AG09309 (cell line): ENCODE data around the gene RABGAP1.

Source experiments
- DNase-seq: peaks from one replicate; pipeline ENCODE4 v3.0.0-alpha.2; 2010; ENCODE audit warnings: low read depth
- H3K4me3 ChIP-seq: 2 replicates; pipeline ENCODE4 v1.5.1; 2011; ENCODE audit warnings: mild to moderate bottlenecking, low read depth, low read length, moderate library complexity; ENCODE audit not compliant: control insufficient read depth
- TF ChIP-seq, protein P1 (sequence below): IDR thresholded peaks from 2 replicates; pipeline ENCODE4 v1.5.1; 2011; ENCODE audit warnings: mild to moderate bottlenecking, low read depth, low read length, inconsistent platforms; ENCODE audit not compliant: insufficient read depth, control insufficient read depth; ENCODE audit errors: missing control alignments

RABGAP1 gene

GRCh38 chr9:123070198-123070597 is 129.4 kb downstream of the RABGAP1 start:
- TF ChIP-seq, protein P1, sequence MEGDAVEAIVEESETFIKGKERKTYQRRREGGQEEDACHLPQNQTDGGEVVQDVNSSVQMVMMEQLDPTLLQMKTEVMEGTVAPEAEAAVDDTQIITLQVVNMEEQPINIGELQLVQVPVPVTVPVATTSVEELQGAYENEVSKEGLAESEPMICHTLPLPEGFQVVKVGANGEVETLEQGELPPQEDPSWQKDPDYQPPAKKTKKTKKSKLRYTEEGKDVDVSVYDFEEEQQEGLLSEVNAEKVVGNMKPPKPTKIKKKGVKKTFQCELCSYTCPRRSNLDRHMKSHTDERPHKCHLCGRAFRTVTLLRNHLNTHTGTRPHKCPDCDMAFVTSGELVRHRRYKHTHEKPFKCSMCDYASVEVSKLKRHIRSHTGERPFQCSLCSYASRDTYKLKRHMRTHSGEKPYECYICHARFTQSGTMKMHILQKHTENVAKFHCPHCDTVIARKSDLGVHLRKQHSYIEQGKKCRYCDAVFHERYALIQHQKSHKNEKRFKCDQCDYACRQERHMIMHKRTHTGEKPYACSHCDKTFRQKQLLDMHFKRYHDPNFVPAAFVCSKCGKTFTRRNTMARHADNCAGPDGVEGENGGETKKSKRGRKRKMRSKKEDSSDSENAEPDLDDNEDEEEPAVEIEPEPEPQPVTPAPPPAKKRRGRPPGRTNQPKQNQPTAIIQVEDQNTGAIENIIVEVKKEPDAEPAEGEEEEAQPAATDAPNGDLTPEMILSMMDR, result no peak
- DNase-seq, result no peak
- H3K4me3 ChIP-seq, result no peak overlapping the region

DNA sequence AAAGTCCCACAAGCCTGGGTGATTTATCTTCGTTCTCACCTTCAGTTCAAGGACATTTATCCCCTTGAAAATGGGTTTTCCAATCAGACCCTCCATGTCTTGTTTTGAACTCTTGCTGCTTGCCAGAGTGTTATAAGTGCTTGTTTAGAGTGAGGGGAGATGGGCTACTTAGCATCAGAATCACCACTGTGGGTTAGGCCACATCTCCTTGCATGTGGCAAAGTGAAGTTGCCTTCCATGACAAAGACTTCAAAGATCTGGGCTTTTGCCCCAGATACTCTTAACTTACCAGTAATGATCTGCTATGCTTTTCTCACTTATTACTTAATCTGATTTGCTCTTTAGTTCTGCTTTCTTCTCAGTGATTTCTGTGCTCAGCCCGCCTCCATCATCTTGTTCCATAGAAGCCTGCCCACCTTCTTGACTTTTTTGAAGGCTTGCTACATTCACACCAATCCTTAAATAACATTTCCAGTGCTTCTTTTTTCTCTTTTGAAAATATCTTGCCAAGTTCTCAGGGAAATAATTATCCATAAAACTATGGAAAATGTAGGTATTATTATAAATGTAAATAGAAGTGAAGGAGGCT is 131.7 kb downstream of the RABGAP1 start:
- DNase-seq, result no peak
- H3K4me3 ChIP-seq, result no peak overlapping the region
- TF ChIP-seq, protein P1, result no peak

GRCh38 chr9:123073441-123073840 is 132.6 kb downstream of the RABGAP1 start:
- TF ChIP-seq, protein P1, result no peak
- H3K4me3 ChIP-seq, result no peak overlapping the region
- DNase-seq, result no peak

GRCh38 chr9:123073991-123074422 is 133.2 kb downstream of the RABGAP1 start:
- no peak overlapping the region for H3K4me3 ChIP-seq
- TF ChIP-seq, protein P1, result peak; percentile 16
- peak; percentile 83 for DNase-seq

DNA sequence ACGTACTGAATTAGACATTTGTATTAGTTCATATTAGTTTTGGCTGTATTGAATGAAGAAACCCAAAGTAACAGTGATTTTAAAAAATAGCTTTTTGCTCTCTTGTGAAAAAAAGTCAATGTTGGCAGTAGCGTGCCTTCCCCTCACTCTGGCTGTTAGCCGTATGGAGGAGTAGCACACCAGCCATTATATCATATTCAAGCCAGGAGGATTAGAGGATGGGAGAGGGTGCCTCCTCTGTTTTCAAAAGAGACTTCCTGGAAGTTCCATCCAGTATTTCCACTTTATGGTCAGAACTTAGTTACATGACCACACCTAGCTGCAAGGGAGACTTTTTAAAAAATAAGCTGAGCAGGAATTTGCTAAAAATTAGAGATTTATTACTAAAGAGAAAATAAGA is 133.8 kb downstream of the RABGAP1 start:
- DNase-seq, result no peak
- no peak overlapping the region for H3K4me3 ChIP-seq
- TF ChIP-seq, protein P1, result no peak

GRCh38 chr9:123080444-123080843 is 139.6 kb downstream of the RABGAP1 start:
- H3K4me3 ChIP-seq, result no peak overlapping the region
- DNase-seq, result no peak
- TF ChIP-seq, protein P1, result no peak
